Fibroblast of pulmonary artery (primary cell): Measurements from ENCODE around the gene KRT24.

Experiments
- DNase-seq: peaks from one replicate; pipeline ENCODE4 v3.0.0-alpha.2; 2010; ENCODE audit warnings: low read depth
- H3K4me3 ChIP-seq: replicated peaks from 2 replicates; pipeline ENCODE4 v1.5.1; 2011; ENCODE audit warnings: low read depth, mild to moderate bottlenecking, control low read depth, low read length, moderate library complexity
- CTCF ChIP-seq: IDR thresholded peaks from 2 replicates; pipeline ENCODE4 v1.5.1; 2011; ENCODE audit warnings: mild to moderate bottlenecking, control low read depth, low read length, inconsistent platforms; ENCODE audit errors: missing control alignments

KRT24 gene

GRCh38 chr17:40696651-40697072 lies 6.9 kb downstream of the KRT24 start:
- no peak overlapping the region for H3K4me3 ChIP-seq
- DNase-seq = no peak
- TF ChIP-seq CTCF = no peak

DNA sequence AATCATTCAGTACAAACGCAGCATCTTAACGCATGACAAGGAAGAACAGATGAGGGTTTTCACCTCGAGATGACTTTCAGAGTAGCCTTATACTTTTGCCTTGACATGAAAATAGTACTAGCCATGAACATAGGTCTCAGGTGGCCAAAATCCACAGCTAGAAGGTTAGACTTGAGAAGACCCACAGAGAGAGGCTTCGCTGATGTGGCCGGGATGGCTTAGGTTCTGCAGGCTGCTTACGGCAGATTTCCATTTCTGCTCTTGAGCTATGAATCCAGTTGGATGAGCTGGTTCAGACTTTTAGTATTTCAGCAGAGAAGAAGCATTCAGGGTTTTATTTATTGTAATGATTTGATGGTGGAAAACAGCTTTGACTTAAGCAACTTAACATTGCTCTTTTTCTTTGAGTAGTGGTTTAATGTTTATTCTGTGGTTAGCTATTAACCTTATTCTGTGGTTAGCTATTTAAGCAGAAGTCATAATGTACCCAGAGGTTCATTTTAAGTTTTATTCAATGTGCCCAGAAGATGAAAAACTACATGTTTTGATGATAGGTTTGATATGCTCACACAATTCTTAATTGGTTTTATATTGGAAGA lies 7.6 kb downstream of the KRT24 start:
- no peak overlapping the region for H3K4me3 ChIP-seq
- no peak for TF ChIP-seq CTCF
- DNase-seq = no peak

- no peak for TF ChIP-seq CTCF
- DNase-seq = no peak
- no peak overlapping the region for H3K4me3 ChIP-seq
Measured at GRCh38 chr17:40694584-40694983, 9.0 kb downstream of the KRT24 start.

DNA sequence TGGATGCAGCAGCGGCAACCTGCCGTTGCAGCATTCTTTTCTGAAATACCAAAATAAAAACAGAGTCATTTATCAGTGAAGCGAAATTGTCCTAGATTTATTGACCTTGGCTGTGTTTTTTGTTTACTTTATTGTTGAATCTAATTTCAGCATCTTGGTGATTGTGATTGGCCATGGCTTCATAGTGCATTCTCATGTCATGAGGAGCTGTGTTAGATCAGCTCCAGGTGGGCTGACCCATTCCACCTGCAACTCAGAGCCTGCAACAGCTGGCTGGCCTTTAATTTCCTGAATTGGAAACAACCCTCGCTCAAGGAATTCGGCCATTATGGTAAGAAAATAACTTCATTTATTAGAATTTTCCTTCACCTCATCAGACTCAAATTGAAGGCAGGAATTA lies 16.4 kb downstream of the KRT24 start:
- no peak for TF ChIP-seq CTCF
- H3K4me3 ChIP-seq = no peak overlapping the region

GRCh38 chr17:40686192-40686591 lies 17.4 kb downstream of the KRT24 start:
- no peak for DNase-seq
- TF ChIP-seq CTCF = no peak
- no peak overlapping the region for H3K4me3 ChIP-seq

More for the DNA sequence above, 16.4 kb downstream of the KRT24 start:
- no peak for DNase-seq

DNA sequence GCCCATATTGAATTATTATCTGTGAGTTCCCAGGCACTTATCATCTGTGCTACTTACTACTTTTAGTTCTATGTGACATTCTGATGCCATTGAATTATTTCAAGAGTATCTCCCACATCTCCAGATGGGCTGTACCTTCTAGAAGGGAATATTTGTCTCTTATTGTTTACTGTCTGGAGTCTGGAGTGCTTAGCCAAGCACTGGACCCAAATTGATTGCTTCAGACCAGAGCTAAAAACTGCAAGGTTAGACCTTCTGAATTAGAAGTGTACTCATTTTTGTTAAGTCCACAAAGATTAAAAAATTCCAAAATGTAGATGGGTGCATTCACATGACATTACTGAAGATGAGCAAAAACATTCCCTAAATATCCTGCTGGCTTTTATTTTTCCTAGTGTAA lies 22.6 kb downstream of the KRT24 start:
- DNase-seq = no peak
- H3K4me3 ChIP-seq = no peak overlapping the region
- no peak for TF ChIP-seq CTCF

DNA sequence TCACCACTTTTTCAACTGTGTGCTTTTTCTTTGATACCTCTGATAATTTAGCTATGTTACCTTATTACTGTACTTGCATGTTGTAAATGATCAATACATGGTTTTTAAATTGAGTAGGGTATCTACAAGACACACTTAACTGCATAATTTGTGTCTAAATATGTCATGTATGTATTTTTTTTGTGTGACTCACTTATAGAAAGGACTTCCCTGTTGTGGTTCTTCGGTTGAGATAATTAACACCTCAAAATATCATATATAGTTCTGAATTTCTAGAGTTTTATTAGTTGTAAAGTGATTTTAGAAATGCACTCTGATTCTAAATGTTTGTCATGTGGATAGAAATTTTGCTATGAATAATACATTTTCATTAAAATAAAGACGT lies 24.0 kb downstream of the KRT24 start:
- no peak overlapping the region for H3K4me3 ChIP-seq
- no peak for TF ChIP-seq CTCF

More for the DNA sequence above, 24.0 kb downstream of the KRT24 start:
- DNase-seq = no peak
